A549 (cell line): ENCODE results near the gene TMCC3.

ENCODE experiments used
- BHLHE40 ChIP-seq: IDR thresholded peaks from 2 replicates; pipeline ENCODE4 v1.6.1; 2012; ENCODE audit warnings: low read depth, low read length, inconsistent platforms
- CEBPB ChIP-seq, 2 experiments: fragments of >200 bp in 1 of 2; sonication (Bioruptor Twin) in 1 of 2; formaldehyde crosslinking in 1 of 2; IDR thresholded peaks; 2 replicates each; pipeline ENCODE4 v1.6.1; 2012 to 2016
- CTCF ChIP-seq: fragments of >200 bp; sonication (Bioruptor Twin); formaldehyde crosslinking; IDR thresholded peaks from 3 replicates; pipeline ENCODE4 v1.5.1; 2016
- E2F6 ChIP-seq: IDR thresholded peaks from 2 replicates; pipeline ENCODE4 v1.6.1; 2012; ENCODE audit warnings: low read depth, borderline replicate concordance
- MYC ChIP-seq: IDR thresholded peaks from 2 replicates; pipeline ENCODE4 v1.6.1; 2012; ENCODE audit warnings: mild to moderate bottlenecking, inconsistent platforms, low read length, improper control_type of control experiment, borderline replicate concordance
- POLR2A ChIP-seq: IDR thresholded peaks from 2 replicates; pipeline ENCODE4 v1.6.1; 2012; ENCODE audit warnings: mild to moderate bottlenecking, low read length
- REST ChIP-seq: fragments of 200-600 bp; sonication (generic); IDR thresholded peaks from 2 replicates; pipeline ENCODE4 v1.6.1; 2016; ENCODE audit warnings: antibody characterized with exemption, mild to moderate bottlenecking, moderate library complexity
- SMC3 ChIP-seq: fragments of >200 bp; sonication (Bioruptor Twin); formaldehyde crosslinking; IDR thresholded peaks from 3 replicates; pipeline ENCODE4 v1.6.1; 2018; ENCODE audit warnings: inconsistent platforms
- TFCP2L1 ChIP-seq: fragments of 250-450 bp; sonication (Bioruptor Pico); IDR thresholded peaks from 2 replicates; pipeline ENCODE4 v1.5.0; 2021; ENCODE audit warnings: mild to moderate bottlenecking
- ZFP36 ChIP-seq: fragments of 450-650 bp; IDR thresholded peaks from 2 replicates; pipeline ENCODE4 v1.6.1; 2014; ENCODE audit warnings: borderline replicate concordance; ENCODE audit not compliant: partially characterized antibody
- ZSCAN20 ChIP-seq: fragments of 250-450 bp; sonication (Bioruptor Pico); IDR thresholded peaks from 2 replicates; pipeline ENCODE4 v1.8.0; 2022; ENCODE audit warnings: mild to moderate bottlenecking, moderate library complexity

GRCh38 chr12:94676031-94676641 is 25.8 kb upstream of the TMCC3 start:
- TF ChIP-seq ZFP36 (no peak), SMC3 (no peak), E2F6 (no peak), CTCF (no peak), POLR2A (no peak), TFCP2L1 (CRISPR knock-in tag) (no peak), CEBPB (IDR thresholded peaks at IDR 0.05) (no peak), MYC (no peak), ZSCAN20 (CRISPR knock-in tag) (no peak), BHLHE40 (no peak), REST (no peak)
